GM18519 (cell line): ENCODE measurements around the gene C21orf58.

Experiments
- ATAC-seq: cut with Tn5 transposase; IDR thresholded peaks from one replicate; pipeline ENCODE4 v1.9.1; 2021; ENCODE audit warnings: mild to moderate bottlenecking, moderate library complexity; ENCODE audit not compliant: unreplicated experiment, low FRiP score

Gene C21orf58

DNA sequence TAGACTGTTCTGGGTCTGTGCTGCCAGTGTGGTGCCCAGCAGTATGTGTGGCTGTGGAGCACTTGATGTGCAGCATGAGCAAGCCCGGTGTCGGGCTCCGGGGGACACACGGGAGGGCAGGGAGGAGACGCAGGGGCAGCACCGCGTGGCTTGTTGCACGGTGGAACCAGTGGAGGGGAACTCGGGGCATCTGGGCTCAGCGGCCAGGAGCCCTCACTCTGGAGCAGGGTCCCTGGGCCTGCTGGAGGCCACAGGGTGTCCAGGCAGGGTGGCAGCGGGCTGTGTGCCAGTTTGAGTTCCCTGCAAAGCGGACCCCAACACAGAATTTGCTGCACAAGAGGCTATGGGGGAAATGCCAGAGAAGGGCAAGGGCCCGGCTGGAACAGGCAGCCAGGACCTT is 30.8 kb upstream of the C21orf58 start:
- no peak for ATAC-seq

DNA sequence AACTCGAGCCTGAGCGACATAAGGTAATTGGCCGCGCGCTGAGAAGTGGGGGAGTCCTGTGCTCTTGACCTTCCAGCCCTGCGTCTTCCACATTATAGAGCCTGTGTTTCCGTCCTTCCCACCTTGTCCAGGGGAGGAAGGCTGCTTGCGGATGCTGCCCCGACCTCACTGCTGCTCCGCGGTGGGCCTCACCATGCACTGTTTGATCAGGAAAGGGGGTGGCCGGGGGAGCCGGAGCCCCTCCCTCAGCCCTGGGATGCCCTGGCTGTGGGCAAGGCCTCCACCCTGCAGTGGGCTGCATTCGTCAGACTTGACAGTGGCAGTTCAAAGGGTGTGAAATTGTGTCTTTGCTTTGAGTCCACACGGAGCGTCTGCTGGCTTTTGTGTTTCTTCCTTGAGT is 30.4 kb upstream of the C21orf58 start:
- ATAC-seq, result no peak

DNA sequence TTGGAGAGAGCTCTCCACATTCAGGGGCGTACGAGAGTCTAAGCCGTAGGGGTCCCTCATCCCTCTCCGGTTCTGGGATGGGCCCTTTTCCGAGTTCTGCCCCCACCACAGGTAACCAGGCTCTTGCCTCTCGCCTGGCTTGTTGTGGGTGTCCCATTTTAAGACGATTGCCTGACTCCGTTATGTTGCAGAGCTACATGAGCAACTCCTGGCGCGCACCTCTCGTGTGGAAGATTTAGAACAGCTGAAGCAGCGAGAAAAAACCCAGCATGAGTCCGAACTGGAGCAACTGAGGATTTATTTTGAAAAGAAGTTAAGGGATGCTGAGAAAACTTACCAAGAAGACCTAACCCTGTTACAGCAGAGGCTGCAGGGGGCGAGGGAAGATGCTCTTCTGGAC is 29.2 kb upstream of the C21orf58 start:
- ATAC-seq, result no peak

DNA sequence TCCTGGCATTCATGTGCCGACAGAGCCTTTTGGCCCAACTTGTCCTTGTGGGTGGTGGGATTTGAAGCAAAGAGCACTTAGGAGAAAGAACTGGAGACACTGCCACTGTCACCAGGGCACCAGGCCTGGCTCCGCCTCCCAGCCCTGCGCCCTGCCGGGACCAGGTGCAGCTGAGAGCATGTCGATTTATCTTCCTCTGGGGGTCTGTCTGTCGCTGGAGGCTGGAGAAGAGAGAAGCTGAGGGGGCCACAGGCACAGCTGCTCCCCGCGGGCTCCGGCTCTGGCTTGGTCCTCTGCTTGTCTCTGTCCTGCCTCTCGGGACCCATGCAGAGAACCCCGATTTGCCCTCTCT is 28.5 kb upstream of the C21orf58 start:
- no peak for ATAC-seq

DNA sequence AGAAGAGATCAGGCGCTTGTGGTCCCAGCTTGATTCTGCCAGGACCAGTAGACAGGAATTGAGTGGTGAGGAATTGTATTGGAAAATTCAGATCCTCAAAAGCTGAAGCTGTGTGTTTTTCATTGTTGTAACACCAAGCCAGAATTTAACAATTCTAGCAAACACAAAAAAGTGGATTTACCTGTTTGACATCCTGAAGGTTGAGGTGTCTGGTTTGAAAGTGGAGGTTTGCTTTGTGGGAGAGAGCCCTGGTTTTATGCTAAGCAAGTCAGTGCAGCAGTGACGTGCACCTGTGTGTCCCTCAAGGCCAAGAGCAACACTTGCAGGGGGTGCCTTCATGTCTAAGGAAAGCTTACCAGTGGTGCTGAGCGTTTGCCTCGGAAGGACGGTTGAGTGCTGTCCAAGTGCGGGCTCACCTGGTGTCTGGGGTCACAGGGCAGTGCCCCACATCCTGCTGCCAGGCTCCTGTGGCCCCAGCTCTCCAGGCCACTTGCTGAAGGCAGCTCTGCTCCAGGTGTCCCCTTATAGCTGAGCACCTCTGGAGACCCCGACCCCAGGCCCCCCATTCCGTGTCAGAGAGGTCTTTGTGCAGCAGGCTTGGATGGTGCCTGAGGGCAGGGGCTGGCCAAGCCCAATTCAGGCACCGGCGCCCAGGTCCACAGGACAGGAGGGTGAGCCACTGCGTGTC is 27.9 kb upstream of the C21orf58 start:
- no peak for ATAC-seq

DNA sequence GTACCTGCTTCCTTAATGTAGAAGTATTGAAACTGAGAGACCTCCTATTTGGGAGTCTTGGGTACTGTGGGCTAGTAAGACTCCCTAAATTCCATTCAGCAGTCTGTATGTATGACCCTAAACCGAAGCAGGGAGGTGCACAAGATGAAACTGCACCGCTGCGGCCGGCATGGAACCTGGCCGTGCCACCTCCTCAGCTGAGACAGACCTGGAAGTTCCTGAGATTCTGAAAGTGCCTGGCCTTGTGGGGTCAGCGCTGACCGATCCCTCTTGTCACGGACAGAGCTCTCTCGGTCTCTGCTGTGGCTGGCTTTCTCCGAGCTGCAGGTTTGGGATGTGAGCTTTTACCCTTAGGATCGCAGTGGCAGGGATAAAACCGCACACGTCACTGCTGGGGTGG is 27.3 kb upstream of the C21orf58 start:
- no peak for ATAC-seq

DNA sequence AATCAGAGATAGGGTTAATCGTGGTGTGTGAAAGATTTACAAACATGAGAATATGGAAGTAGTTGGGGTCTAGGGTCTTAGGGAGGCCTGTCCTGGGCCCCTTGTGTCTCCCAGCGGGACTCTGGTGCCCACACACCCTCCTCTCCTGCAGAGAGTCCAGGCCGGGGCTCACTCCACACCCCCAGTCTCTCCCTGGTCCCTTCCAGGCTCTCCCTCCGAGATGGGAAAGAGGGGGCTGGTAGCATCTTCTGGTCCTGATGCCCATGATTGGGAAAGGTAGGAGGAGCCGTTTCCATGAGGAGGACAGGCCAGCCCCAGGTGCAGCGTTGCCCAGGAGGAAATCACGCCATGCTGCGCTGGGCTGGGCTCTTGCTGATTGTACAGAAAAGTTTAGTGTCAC is 26.9 kb upstream of the C21orf58 start:
- ATAC-seq, result no peak

DNA sequence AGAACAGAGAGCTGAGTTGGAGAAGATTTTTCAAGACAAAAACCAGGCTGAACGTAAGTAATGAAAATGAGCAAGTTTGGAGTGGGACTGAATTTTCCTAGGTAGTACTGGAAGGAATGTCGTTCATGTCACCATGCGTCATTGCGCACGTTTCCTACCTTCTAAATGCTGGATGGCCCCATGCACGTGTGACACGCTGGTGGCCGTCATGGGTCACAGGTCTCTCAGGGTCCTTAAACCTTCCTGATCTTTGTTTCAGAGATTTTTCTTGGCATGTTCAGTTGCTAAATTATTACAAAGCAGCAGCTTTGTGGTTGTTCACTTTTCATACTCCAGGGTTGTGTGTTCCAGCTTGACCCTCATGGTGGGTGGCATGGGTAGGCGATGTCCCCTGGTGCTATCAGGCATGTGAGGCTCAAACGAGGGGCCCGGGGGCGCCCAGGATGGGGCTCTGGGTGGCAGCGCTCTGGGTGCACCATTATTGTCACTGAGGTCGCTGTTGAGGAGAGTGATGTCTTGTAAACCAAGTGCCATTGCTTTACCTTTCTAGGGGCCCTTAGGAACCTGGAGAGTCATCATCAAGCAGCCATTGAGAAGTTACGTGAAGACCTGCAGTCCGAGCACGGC is 25.6 kb upstream of the C21orf58 start:
- no peak for ATAC-seq

DNA sequence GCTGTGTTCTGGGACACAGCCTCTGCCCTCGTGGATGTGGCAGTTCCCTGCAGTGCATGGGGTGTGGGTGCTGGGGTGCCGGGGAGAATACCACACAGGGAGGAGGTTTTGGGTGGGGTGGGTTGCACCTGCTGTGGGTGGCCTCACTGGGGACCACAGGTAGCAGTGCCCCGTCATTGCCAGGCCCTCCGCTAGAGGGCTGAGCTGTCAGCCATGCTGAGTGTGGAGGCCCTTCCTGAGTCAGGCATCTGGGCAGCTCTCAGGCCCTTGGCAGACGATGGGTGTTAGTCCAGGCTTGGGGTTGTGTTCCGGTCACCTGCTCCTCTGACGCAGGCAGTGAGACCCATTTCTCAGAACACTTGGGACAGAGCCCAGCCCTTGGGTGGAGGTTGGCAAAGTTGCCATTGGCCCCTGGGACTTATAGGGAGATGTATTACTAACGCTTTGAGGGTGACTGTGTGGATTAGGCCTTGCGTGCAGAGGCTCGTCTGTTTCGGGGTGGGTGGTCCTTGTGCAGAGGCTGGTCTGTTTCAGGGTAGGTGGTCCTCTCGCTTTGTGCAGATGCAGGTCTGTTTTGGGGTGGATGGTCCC is 24.2 kb upstream of the C21orf58 start:
- ATAC-seq, result no peak

DNA sequence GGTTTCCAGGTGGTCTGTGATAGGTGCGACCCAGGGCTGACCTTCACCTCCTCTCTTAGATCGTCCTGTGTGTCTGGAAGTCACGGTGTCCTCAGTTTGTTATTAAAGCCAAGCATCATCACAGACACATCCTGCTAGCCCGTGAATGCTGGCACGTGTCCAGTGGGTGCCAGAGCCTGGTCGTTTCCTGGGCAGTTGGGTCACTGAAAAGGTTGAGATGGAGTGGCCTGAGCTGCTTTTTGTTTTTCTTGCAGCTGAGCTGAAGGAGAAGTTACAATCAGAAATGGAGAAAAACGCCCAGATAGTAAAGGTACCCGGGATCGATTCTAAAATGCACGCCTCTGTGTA is 23.5 kb upstream of the C21orf58 start:
- ATAC-seq, result no peak

DNA sequence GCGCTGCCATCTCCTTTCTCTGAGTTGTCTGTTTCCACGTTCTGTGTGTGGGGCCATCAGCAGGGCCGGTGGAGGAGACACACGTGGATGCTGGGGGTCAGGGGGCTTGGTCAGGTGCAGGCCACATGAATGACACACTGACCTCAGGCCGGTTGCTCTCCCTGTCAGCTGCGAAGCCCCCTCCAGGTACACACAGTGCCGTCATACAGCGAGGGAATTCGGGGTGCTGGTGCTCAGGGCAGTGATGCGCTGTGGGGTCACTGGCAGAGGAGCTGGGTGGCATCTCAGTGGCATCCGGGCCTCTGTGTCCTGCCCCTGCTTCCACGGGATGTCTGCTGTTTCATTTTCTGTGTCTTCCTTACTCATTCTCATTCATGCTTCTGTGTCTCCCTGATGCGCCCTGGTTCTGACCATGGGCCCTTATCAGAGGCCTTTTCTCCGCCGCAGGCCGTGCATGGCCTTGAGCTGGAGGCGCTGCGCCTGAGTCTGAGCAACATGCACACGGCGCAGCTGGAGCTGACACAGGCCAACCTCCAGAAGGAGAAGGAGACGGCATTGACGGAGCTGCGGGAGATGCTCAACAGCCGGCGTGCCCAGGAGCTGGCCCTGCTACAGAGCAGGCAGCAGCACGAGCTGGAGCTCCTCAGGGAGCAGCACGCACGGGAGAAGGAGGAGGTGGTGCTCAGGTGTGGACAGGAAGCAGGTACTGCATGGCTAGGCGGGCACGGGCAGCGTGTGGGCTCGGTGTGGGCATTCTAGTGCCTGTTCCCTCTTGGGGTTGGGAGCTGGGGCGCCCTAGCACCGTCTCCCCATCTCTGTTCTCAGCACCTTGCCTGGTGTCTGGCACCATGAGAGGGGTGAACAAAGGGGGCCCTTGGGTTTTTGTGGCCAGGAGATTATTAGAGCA is 22.9 kb upstream of the C21orf58 start:
- ATAC-seq, result no peak

DNA sequence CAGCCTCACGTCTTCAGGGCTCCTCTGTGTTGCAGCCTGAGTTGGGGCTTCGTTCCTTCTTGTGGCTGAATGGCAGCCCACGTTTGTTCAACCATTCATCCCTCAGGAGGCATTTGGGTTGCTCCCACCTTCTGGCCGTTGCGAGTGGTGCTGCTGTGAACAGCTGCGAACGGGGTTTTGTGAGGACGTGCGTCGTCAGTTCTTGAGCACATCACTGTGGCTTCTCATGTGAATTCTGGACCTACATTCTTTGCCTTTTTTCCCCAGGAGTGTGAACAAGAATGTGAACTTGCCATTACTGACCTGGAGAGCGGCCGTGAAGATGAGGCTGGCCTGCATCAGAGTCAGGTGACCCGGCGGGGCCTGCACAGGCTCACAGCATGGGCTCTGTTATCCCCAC is 22.2 kb upstream of the C21orf58 start:
- no peak for ATAC-seq

DNA sequence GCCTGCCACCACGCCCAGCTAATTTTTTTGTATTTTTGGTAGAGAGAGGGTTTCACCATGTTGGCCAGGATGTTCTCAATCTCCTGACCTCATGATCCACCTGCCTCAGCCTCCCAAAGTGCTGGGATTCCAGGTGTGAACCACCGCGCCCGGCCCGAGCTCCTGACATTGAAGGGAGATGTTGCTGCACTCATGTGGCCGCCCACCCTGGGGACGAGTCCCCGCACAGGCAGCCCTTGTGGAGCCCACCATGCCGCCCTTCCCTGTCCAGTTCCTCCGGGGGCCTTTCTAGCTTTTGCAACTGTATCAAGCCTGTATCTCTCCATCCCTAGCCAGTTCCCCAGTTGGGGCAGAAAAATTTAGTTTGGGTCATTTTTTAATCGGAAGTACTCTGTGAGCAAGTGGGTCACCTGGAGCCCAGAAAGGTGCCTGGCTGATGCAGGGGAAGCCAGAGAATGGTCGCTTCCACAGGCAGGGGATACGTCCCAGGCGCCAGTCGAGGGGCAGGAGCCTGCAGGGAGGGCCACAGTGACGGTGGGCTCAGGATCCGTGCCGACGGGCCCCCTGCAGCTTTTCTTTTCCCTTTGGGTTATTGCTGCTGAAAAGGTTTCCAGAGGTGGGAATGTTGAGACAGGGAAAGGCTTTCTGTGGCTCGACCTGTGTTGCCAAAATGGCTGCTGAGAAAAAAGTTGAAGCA is 20.7 kb upstream of the C21orf58 start:
- ATAC-seq, result no peak

DNA sequence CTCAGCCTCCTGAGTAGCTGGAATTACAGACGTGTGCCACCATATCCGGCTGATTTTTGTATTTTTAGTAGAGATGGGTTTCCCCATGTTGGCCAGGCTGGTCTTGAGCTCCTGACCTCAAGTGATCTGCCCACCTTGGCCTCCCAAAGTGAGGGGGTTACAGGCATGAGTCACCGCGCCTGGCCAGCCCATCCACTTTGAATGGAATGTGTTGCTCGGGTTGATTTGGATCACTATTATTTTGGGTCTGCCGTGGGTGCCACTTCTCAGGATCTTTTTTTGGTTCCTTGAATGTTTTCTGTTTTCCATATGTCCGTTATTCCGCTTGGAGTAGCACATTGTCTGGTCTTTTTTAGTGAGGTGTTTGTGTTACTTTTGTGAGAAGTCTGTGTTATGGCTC is 17.3 kb upstream of the C21orf58 start:
- no peak for ATAC-seq

DNA sequence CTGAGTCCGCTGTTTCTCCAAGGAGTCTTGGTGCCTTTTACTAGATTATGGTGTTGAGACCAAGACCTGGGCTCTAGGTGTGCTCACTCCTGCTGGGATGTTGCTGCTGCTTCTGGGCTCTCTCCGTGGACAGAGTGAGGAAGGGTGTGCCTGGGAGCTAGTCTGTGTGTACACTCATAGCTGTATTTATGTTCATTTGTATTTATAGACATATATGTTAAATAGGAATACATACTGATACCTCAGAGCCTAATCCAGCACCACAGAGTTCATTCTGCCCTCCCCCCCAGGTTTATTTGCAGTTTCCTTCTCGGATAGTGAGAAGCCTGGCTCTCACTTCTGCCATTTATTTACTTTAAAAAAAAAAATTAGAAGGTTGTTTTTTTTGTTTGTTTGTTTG is 12.9 kb upstream of the C21orf58 start:
- no peak for ATAC-seq

DNA sequence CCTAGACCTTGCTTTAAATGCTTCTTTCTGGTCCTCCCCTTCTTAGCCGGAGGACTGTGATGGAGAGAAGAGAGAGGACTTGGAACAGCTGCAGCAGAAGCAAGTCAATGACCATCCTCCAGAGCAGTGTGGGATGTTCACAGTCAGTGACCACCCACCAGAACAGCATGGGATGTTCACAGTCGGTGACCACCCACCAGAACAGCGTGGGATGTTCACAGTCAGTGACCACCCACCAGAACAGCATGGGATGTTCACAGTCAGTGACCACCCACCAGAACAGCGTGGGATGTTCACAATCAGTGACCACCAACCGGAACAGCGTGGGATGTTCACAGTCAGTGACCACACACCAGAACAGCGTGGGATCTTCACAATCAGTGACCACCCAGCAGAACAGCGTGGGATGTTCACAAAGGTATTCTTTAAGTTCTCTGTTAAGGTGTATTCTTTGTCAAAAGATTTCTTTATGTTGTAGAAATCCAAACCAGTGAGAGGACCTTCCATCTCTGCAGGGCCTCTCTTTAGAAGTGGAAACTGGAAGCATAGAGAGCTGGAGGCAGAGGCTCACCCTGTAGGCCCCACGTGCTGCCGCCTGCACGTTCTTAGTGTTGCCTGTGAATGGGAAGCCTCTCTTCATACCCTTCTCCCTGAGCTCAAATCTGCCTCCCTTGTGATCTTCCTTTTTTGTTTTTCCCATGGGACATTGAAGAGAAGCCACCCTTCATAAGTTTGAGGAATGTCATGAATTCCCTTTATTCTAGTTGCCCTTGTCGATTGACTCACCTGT is 10.9 kb upstream of the C21orf58 start:
- ATAC-seq, result no peak

DNA sequence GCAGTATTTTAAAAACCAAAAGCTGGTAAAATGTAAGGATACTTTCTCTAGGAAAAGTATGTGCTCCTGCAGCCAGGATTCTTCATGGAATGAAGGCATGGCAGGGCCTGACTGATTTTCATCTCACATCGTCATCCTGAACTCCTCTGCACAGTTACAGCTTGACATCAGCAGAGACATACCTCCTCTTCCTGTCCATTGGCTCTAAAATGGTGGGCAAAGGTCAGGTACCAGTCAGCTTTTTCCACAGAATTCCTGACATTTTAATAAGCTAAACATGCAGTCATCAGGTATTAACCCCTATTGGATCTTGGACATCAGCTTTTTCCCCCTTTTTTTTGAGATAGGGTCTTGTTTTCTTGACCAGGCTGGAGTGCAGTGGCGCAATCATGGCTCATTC is 6.1 kb upstream of the C21orf58 start:
- no peak for ATAC-seq

DNA sequence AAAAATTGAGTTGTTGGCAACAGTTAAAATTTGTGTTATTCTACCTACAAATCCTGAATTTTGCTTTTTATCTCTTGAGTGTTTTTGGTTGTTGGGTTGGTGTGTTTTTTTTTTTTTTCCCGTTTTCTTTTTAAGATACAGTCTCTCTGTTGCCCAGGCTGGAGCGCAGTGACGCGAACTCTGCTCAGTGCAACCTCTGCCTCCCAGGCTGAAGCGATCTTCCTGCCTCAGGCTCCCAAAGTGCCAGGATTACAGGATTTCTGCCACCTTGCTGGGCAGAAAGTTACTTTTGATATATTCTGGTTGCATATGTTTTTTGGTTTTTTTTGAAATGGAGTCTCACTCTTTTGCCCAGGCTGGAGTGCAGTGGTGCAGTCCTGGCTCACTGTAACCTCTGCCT is 4.5 kb upstream of the C21orf58 start:
- ATAC-seq, result no peak

DNA sequence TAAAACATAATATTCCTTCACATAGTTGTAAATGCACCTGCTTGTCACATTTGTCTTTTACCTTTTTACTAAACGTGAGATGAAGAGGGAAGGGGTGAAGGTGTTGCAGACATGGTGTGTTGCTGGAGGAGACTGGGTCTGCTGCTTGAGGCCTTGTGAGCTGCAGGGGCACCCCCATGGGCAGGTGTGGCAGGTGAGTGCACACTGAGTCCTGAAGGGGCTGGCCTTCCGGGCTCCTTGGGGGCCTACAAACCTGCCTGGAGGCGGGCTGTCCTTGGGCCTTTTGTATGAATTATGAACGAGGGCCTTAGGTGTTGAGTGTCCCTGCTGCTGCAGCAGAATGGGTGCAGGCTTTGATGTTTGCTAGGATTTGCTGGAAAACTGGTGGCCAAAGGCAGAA is 4.0 kb upstream of the C21orf58 start:
- no peak for ATAC-seq

DNA sequence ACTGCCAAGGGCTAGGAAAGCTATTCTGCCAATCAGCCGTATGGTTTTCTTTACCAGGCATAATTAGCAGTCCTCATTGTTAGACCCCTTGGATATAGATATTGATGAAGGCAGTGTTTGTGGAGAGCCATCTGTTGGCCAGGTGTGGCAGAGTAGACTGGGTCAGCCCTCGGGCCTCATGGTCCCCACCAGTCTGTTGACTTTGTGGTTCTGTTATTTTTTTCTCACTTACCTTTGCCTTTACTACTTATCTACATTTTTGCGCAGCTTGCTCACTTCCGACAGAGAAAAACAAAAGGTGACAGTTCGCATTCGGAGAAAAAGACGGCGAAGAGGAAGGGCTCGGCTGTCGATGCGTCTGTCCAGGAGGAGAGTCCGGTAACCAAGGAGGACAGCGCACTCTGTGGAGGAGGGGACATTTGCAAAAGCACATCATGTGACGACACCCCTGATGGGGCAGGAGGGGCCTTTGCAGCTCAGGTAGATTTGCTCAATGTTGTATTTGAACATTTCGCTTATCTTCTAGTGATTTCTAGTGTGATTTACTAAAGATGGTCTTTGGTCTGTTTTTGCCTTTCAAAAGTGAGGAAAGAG is 2.5 kb upstream of the C21orf58 start:
- ATAC-seq, result no peak
